PC-3 (cell line): ENCODE results near the gene TCEAL9. TPM values are rescaled to one million over a fixed set of nuclear protein-coding genes. Genes with fewer than 3 reads are reported as not detected.
"Not testable (repeated sequence)": the region's sequence is repeated elsewhere in the genome, so short reads cannot be mapped to it uniquely, and the experiment has no call there.

ENCODE experiments used
- ATAC-seq: fragments of 200-7000 bp; cut with Tn5 transposase; 2 replicates; pipeline ENCODE4 v1.9.1; 2020; ENCODE audit warnings: mild to moderate bottlenecking, moderate library complexity
- BruUV-seq: library from RNA; stranded (reverse); fragments of 400-500 nt; replicated peaks from 2 replicates; lab custom pipeline; 2021; lab: Mats Ljungman, UMichigan
- CTCF ChIA-PET: fragments of 300-600 bp; sonication (Branson Sonifier 250); formaldehyde crosslinking; loops from one replicate; lab custom pipeline; 2022; ENCODE audit warnings: antibody characterized with exemption; lab: Charles Lee
- POLR2A ChIA-PET: fragments of 300-600 bp; sonication (Branson Sonifier 250); formaldehyde crosslinking; loops from one replicate; lab custom pipeline; 2022; ENCODE audit warnings: antibody characterized with exemption; ENCODE audit not compliant: unreplicated experiment; lab: Charles Lee
- DNase-seq: peaks from one replicate; pipeline ENCODE4 v3.0.0-alpha.2; 2015
- H2AFZ ChIP-seq: fragments of 300-600 bp; sonication (generic); 2 replicates; pipeline ENCODE4 v1.6.0; 2016; ENCODE audit warnings: antibody characterized with exemption, low read length
- H3F3A ChIP-seq: fragments of 300-600 bp; sonication (generic); one replicate; pipeline ENCODE4 v1.6.0; 2017; ENCODE audit warnings: antibody characterized with exemption, low read length, control low read depth, mild to moderate bottlenecking; ENCODE audit not compliant: unreplicated experiment
- H3K27ac ChIP-seq: fragments of 300-600 bp; sonication (generic); 2 replicates; pipeline ENCODE4 v1.5.1; 2016; ENCODE audit warnings: mild to moderate bottlenecking, low read length
- H3K27me3 ChIP-seq: fragments of 300-600 bp; sonication (generic); 2 replicates; pipeline ENCODE4 v1.6.1; 2016; ENCODE audit warnings: low read length, mixed read lengths
- H3K36me3 ChIP-seq: fragments of 300-600 bp; sonication (generic); 2 replicates; pipeline ENCODE4 v1.6.1; 2016; ENCODE audit warnings: low read depth, mixed run types, low read length, mixed read lengths
- H3K4me1 ChIP-seq: fragments of 300-600 bp; sonication (generic); 2 replicates; pipeline ENCODE4 v1.5.1; 2016; ENCODE audit warnings: low read length; ENCODE audit not compliant: insufficient read depth
- H3K4me2 ChIP-seq: fragments of 300-600 bp; sonication (generic); 2 replicates; pipeline ENCODE4 v1.6.0; 2016; ENCODE audit warnings: low read length
- H3K4me3 ChIP-seq: fragments of 300-600 bp; sonication (generic); 2 replicates; pipeline ENCODE4 v1.5.1; 2016; ENCODE audit warnings: mild to moderate bottlenecking, low read length, mixed read lengths
- H3K79me2 ChIP-seq: fragments of 300-600 bp; sonication (generic); 2 replicates; pipeline ENCODE4 v1.6.1; 2017; ENCODE audit warnings: low read length, mixed read lengths
- H3K9ac ChIP-seq: fragments of 300-600 bp; sonication (generic); 2 replicates; pipeline ENCODE4 v1.6.0; 2016; ENCODE audit warnings: mild to moderate bottlenecking, low read length
- H3K9me2 ChIP-seq: fragments of 300-600 bp; sonication (generic); replicated peaks from 2 replicates; pipeline ENCODE4 v1.6.1; 2016; ENCODE audit warnings: mixed run types, low read length, mixed read lengths
- H3K9me3 ChIP-seq: fragments of 300-600 bp; sonication (generic); 2 replicates; pipeline ENCODE4 v1.6.1; 2016; ENCODE audit warnings: low read length, mixed read lengths
- H4K20me1 ChIP-seq: fragments of 300-600 bp; sonication (generic); 2 replicates; pipeline ENCODE4 v1.6.1; 2016; ENCODE audit warnings: low read length, mixed read lengths
- EZH2 ChIP-seq: fragments of 300-600 bp; sonication (generic); IDR thresholded peaks from one replicate; pipeline ENCODE4 v1.6.1; 2017; ENCODE audit warnings: antibody characterized with exemption, mild to moderate bottlenecking, low read length; ENCODE audit not compliant: unreplicated experiment
- EZH2phosphoT487 ChIP-seq: fragments of 300-600 bp; sonication (generic); IDR thresholded peaks from 2 replicates; pipeline ENCODE4 v1.6.1; 2018; ENCODE audit warnings: mild to moderate bottlenecking, antibody characterized with exemption, low read length, borderline replicate concordance
- intact Hi-C: fragments of 100-400 bp; cut with micrococcal nuclease; formaldehyde crosslinking; loops from 2 replicates; pipeline ENCODE4 v1.9.0; 2023
- total RNA-seq: library from RNA; depleted of rRNA; stranded (reverse); fragments of >200 nt; gene quantifications from 2 replicates; pipeline ENCODE4 v1.2.3, GENCODE V29; 2014
- TF ChIP-seq, protein P1 (sequence below): fragments of 300-600 bp; sonication (generic); conservative IDR thresholded peaks from 2 replicates; pipeline ENCODE4 v1.5.1; 2017; ENCODE audit warnings: antibody characterized with exemption, low read depth, mild to moderate bottlenecking, low read length

TCEAL9 gene
- total RNA-seq, 1 experiment from 2014 or later, result 23.0 TPM

DNA sequence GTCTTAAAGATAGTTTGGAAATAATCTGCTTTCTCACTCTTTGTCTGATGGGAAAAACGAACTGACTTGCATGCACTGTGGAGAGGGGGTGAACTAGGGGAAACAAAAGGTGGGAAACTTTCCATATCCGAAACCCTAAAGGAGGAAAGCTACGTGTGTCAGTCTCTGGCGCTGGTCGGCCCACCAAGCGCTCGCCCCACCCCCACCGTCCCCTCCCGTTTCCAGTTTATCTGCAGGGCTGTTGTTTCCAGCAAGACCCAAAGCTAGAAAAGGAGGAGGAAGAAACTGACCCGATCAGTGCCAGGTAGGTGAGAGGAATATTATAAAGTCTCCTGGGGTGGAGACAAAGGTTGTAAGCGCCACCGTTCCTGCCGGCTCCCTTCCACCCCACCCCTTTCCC lies 552 bp downstream of the TCEAL9 start:
- Histone ChIP-seq H2AFZ (peak overlapping the region; percentile 98), H3K36me3 (no peaks in the 10 kb centered on the region), H3K27me3 (no peaks in the 10 kb centered on the region), H3K4me3 (peak overlapping the region; percentile 92), H3K27ac (0 out of 2 replicates have a peak overlapping the region, but pooled peaks have one; percentile 20), H3K9me2 (no peaks in the 10 kb centered on the region), H3K4me2 (peak overlapping the region; percentile 92), H3K4me1 (peaks cover 8% of the 10 kb centered on the region; the same call in 1 of the 2 replicates), H3F3A (no peaks in the 10 kb centered on the region), H3K9me3 (no peaks in the 10 kb centered on the region), H4K20me1 (no peaks in the 10 kb centered on the region), H3K9ac (peak overlapping the region; percentile 90), H3K79me2 (peaks cover 16% of the 10 kb centered on the region)
- TF ChIP-seq, protein P1, sequence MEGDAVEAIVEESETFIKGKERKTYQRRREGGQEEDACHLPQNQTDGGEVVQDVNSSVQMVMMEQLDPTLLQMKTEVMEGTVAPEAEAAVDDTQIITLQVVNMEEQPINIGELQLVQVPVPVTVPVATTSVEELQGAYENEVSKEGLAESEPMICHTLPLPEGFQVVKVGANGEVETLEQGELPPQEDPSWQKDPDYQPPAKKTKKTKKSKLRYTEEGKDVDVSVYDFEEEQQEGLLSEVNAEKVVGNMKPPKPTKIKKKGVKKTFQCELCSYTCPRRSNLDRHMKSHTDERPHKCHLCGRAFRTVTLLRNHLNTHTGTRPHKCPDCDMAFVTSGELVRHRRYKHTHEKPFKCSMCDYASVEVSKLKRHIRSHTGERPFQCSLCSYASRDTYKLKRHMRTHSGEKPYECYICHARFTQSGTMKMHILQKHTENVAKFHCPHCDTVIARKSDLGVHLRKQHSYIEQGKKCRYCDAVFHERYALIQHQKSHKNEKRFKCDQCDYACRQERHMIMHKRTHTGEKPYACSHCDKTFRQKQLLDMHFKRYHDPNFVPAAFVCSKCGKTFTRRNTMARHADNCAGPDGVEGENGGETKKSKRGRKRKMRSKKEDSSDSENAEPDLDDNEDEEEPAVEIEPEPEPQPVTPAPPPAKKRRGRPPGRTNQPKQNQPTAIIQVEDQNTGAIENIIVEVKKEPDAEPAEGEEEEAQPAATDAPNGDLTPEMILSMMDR, result no peak
- no peak for TF ChIP-seq EZH2
- TF ChIP-seq EZH2phosphoT487, result no peak
- intact Hi-C loops, result loop anchor here (5.0 kb wide), 1 partner anchor 105 kb away; no protein-coding TSS in a partner anchor
- DNase-seq (peak; percentile 7), ATAC-seq (peak; percentile 48)
- CTCF ChIA-PET, result interaction anchor here (0.6 kb wide), 1 partner anchor 108 kb away, joined by 4 read pairs; no protein-coding TSS in a partner anchor
- BruUV-seq, result TSS peak; percentile 80
- POLR2A ChIA-PET, result no interaction called here

DNA sequence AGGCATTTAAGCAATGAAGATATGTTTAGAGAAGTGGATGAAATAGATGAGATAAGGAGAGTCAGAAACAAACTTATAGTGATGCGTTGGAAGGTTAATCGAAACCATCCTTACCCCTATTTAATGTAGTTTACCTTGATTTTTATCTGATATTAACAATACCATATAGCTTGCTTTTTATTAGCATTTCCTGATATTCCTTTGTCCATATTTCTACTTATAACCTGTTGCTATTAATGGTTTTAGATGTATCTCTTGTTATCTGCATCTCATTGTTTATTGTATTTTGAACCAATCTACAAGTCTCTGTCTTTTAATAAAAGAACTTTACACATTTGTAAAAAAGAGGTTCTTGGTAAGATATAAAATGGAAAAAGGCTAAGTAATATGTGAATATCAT lies 1.6 kb downstream of the TCEAL9 start:
- TF ChIP-seq EZH2phosphoT487 (no peak), EZH2 (no peak)
- TF ChIP-seq, protein P1, result no peak
- Histone ChIP-seq H3K79me2 (peaks cover 16% of the 10 kb centered on the region), H3K27ac (no peak overlapping the region), H3K36me3 (no peaks in the 10 kb centered on the region), H2AFZ (no peak overlapping the region), H3K4me1 (peaks cover 18% of the 10 kb centered on the region; the same call in 1 of the 2 replicates), H3F3A (no peaks in the 10 kb centered on the region), H3K9me3 (no peaks in the 10 kb centered on the region), H3K4me3 (peak overlapping the region; percentile 92; the same call in 1 of the 2 replicates), H4K20me1 (no peaks in the 10 kb centered on the region), H3K4me2 (peak overlapping the region; percentile 92), H3K9me2 (no peaks in the 10 kb centered on the region), H3K9ac (no peak overlapping the region), H3K27me3 (no peaks in the 10 kb centered on the region)
- ATAC-seq, result no peak
- no TSS peak for BruUV-seq
- ChIA-PET CTCF (no interaction called here), POLR2A (no interaction called here)
- no peak for DNase-seq
- intact Hi-C loops, result loop anchor here (5.0 kb wide), 1 partner anchor 104 kb away; no protein-coding TSS in a partner anchor

DNA sequence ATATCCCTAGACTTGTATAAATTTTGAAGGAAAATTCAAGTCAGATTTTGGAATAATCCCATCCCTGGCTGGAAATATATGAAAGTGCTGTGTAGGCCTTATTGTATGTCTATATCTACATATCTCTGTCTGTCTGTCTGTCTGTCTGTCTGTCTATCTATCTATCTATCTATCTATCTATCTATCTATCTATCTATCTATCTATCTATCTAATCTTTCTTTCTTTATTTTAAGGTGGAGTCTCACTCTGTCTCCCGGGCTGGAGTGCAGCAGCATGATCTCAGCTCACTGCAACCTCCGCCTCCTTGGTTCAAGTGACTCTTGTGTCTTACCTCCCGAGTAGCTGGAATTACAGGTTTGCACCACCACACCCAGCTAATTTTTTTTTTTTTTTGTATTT lies 3.3 kb downstream of the TCEAL9 start:
- peaks cover 16% of the 10 kb centered on the region for H3K79me2 ChIP-seq
- H3K4me2 ChIP-seq, CTCF ChIA-PET, H3K27me3 ChIP-seq, H3K9me3 ChIP-seq, DNase-seq, POLR2A ChIA-PET, ATAC-seq, H3K9me2 ChIP-seq, H3K9ac ChIP-seq, H4K20me1 ChIP-seq, H3K27ac ChIP-seq, H3K4me3 ChIP-seq, BruUV-seq, H3K36me3 ChIP-seq, H2AFZ ChIP-seq, H3F3A ChIP-seq: not testable (repeated sequence)
- intact Hi-C loops, result loop anchor here (5.0 kb wide), 1 partner anchor 103 kb away; no protein-coding TSS in a partner anchor
- peaks cover 18% of the 10 kb centered on the region; the same call in 1 of the 2 replicates for H3K4me1 ChIP-seq
